Measurements from ENCODE around the gene PTGR1.

DNA sequence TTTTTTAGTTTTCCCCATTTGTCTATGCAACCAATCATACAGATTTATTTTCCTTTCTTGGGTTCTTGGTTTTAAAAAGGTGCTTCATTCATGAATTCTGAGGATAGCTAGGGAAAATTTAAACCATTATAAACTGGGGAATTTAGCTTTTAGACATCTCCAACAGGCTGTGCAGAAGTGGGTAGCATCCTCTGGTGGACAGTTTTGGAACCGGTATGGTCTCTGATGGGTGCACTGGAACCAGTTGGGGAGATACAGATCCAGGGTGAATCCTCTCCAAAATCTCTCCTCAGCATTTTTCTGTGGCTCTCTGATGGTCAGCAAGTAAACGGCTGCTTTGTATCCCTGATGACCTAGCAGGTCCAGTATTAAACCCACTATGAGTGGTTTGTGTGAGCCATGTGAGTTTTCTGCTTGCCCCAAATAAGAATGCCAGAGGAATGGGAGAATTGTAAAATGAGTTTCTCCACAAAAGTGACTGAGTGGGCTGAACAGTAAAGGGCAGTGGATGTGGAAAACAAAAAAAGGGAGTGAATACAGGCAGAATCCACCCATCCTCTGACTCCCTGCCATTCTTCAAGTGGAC lies 22.5 kb upstream of the PTGR1 start:
- TF ChIP-seq, protein P1, sequence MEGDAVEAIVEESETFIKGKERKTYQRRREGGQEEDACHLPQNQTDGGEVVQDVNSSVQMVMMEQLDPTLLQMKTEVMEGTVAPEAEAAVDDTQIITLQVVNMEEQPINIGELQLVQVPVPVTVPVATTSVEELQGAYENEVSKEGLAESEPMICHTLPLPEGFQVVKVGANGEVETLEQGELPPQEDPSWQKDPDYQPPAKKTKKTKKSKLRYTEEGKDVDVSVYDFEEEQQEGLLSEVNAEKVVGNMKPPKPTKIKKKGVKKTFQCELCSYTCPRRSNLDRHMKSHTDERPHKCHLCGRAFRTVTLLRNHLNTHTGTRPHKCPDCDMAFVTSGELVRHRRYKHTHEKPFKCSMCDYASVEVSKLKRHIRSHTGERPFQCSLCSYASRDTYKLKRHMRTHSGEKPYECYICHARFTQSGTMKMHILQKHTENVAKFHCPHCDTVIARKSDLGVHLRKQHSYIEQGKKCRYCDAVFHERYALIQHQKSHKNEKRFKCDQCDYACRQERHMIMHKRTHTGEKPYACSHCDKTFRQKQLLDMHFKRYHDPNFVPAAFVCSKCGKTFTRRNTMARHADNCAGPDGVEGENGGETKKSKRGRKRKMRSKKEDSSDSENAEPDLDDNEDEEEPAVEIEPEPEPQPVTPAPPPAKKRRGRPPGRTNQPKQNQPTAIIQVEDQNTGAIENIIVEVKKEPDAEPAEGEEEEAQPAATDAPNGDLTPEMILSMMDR (IDR thresholded peaks at IDR 0.05) = peak; percentile 52 to 81 (median 70)
- TF ChIP-seq POLR2AphosphoS5 (IDR thresholded peaks at IDR 0.05) (peak; percentile 31), POLR2A (IDR thresholded peaks at IDR 0.05) (no peak)
